Type B pancreatic cell (in vitro differentiated cells): ENCODE measurements around the gene GFRA1. TPM values are rescaled to one million over a fixed set of nuclear protein-coding genes. Genes with fewer than 3 reads are reported as not detected.

Experiments used
- DNase-seq: peaks from one replicate; pipeline ENCODE4 v3.0.0; 2021; ENCODE audit warnings: mixed read lengths; ENCODE audit not compliant: unreplicated experiment; ENCODE audit errors: extremely low spot score
- H3K27ac Mint-ChIP-seq: 2 replicates; pipeline ENCODE4 v1.8.0; 2021; ENCODE audit warnings: mild to moderate bottlenecking, mixed read lengths
- H3K27me3 Mint-ChIP-seq: 2 replicates; pipeline ENCODE4 v1.8.0; 2021; ENCODE audit warnings: mixed read lengths
- H3K36me3 Mint-ChIP-seq: 2 replicates; pipeline ENCODE4 v1.8.0; 2021; ENCODE audit warnings: mixed read lengths
- H3K4me1 Mint-ChIP-seq: one replicate; pipeline ENCODE4 v1.8.0; 2021; ENCODE audit warnings: mixed read lengths; ENCODE audit not compliant: unreplicated experiment
- H3K4me3 Mint-ChIP-seq: 2 replicates; pipeline ENCODE4 v1.8.0; 2021; ENCODE audit warnings: mild to moderate bottlenecking, mixed read lengths
- H3K9me3 Mint-ChIP-seq: 2 replicates; pipeline ENCODE4 v1.8.0; 2021; ENCODE audit warnings: mixed read lengths
- total RNA-seq: library from RNA; stranded (reverse); gene quantifications from 2 replicates; pipeline ENCODE4 v1.2.1, GENCODE V29; 2021; ENCODE audit warnings: low replicate concordance
- TF ChIP-seq, protein P1 (sequence below): fragments of 200-600 bp; sonication (generic); conservative IDR thresholded peaks from 2 replicates; pipeline ENCODE4 v1.5.0; 2021; ENCODE audit warnings: antibody characterized with exemption, mild to moderate bottlenecking

GFRA1 gene
- total RNA-seq, 1 donor from 2014 or later: 45.6 TPM

DNA sequence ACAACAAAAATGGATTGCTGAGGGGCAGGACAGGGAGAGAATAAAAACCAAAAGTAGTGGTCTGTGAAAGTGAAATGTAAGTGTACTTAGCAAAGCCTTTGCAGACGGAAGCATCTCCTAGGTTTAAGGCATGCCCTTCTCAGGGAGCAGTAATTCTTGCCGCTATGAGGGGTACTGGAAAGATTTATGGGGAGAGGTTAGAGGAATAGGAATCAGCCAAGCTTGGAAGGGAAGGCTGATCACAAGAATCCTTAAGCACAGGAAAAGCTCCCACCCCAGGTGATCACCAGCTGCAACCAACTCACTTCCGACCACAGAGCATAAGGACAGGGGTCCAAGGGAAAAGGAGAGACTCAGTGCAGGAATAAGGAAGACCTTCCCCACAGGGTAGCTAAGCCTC, 10.3 kb downstream of the GFRA1 start:
- H3K27me3 Mint-ChIP-seq: peaks cover 12% of the 10 kb centered on the region
- H3K4me1 Mint-ChIP-seq: peaks cover 16% of the 10 kb centered on the region
- H3K27ac Mint-ChIP-seq: no peak overlapping the region
- TF ChIP-seq, protein P1, sequence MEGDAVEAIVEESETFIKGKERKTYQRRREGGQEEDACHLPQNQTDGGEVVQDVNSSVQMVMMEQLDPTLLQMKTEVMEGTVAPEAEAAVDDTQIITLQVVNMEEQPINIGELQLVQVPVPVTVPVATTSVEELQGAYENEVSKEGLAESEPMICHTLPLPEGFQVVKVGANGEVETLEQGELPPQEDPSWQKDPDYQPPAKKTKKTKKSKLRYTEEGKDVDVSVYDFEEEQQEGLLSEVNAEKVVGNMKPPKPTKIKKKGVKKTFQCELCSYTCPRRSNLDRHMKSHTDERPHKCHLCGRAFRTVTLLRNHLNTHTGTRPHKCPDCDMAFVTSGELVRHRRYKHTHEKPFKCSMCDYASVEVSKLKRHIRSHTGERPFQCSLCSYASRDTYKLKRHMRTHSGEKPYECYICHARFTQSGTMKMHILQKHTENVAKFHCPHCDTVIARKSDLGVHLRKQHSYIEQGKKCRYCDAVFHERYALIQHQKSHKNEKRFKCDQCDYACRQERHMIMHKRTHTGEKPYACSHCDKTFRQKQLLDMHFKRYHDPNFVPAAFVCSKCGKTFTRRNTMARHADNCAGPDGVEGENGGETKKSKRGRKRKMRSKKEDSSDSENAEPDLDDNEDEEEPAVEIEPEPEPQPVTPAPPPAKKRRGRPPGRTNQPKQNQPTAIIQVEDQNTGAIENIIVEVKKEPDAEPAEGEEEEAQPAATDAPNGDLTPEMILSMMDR: no peak
- H3K36me3 Mint-ChIP-seq: peaks cover 4% of the 10 kb centered on the region
- no peak overlapping the region for H3K4me3 Mint-ChIP-seq
- DNase-seq: no peak
- H3K9me3 Mint-ChIP-seq: no peaks in the 10 kb centered on the region

DNA sequence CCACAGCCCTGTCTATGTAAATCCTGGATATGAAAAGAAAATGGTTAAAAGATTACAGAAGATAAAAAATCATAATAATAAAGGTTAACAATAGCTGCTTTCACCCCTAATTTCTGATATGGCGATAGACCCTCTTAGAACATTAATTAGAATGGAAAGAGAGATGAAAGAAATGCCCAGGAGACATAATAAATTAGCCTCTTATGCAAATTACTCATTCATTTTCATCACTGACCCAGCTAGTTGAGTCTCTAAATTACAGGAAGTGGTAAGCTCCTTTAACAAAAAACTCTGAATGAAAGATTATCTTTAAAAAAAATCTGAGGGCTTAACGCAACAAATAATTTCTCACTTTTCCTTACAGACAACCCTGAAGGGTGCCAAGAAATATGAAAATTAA, 12.4 kb downstream of the GFRA1 start:
- H3K4me3 Mint-ChIP-seq: no peak overlapping the region
- TF ChIP-seq, protein P1: no peak
- no peak overlapping the region for H3K27ac Mint-ChIP-seq
- no peaks in the 10 kb centered on the region for H3K9me3 Mint-ChIP-seq
- H3K4me1 Mint-ChIP-seq: peaks cover 26% of the 10 kb centered on the region
- no peaks in the 10 kb centered on the region for H3K36me3 Mint-ChIP-seq
- peaks cover 10% of the 10 kb centered on the region for H3K27me3 Mint-ChIP-seq
- no peak for DNase-seq

DNA sequence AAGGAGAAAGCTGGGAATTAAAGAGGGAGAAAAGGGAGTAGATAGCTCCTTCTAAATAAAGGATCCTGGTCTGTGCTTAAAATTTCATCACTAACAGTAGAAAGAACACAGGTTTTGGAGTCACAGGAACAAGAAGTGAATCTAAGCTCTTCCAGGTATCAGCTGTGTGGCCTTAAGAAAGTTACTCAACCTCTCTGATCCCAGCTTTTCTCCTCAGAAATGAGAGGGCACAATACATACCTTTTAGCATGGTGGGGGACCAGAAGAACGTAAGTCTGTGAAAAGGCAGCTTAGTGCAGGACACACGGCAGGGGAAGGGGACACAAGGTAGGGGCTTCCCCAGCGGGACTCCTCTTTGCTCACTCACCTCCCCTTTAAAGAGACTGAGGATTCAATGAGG, 13.4 kb downstream of the GFRA1 start:
- Mint-ChIP-seq H3K27me3 (peaks cover 12% of the 10 kb centered on the region), H3K4me1 (peaks cover 35% of the 10 kb centered on the region), H3K9me3 (no peaks in the 10 kb centered on the region), H3K4me3 (no peak overlapping the region), H3K27ac (no peak overlapping the region), H3K36me3 (no peaks in the 10 kb centered on the region)
- no peak for DNase-seq
- TF ChIP-seq, protein P1: no peak

DNA sequence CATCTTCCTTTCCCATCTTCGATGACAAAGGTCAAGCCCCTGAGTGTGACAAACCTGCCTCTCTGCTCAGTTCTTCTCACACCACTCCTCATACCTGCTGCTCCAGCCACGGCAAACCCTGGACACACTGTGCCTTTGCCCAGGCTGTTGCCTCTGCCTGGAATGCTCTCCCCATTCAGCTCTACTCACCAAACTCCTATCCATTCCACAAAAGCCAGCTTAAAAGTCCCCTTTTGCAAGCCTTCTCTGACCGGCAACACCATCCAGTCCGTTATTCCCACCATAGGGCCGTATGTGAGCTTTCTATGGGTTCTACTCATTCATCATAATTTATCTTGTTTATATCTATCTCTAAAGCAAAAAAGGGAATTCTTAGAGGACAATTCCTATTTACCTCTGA, 15.2 kb downstream of the GFRA1 start:
- Mint-ChIP-seq H3K27ac (no peak overlapping the region), H3K36me3 (no peaks in the 10 kb centered on the region), H3K4me1 (peaks cover 40% of the 10 kb centered on the region), H3K9me3 (no peaks in the 10 kb centered on the region), H3K27me3 (peaks cover 15% of the 10 kb centered on the region), H3K4me3 (no peak overlapping the region)
- TF ChIP-seq, protein P1: no peak
- DNase-seq: no peak

DNA sequence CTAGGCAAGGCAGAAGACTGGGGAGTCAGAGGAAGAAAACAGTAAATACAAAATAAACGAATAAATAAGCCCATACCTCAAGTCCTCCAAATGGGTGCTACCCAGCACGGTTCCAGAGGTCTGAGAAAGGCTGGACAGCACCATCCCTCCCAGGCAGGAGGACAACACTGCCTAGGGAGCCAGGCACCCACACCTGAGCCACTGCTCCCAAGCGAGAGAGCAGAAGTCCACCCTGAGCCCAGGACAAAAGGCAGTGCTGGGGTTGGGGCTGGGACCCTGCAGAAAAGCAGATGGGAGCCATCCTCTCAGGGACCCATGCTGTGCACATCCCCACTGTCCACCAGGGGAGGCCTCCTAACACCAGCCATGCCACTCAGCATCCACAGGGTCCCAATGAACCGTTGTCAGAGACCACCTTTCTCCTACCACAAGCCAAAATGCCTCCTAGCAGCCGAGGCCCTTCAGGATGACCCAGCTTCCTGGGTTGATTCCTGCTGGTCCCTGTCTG, 16.2 kb downstream of the GFRA1 start:
- Mint-ChIP-seq H3K27me3 (peaks cover 15% of the 10 kb centered on the region), H3K36me3 (no peaks in the 10 kb centered on the region), H3K9me3 (no peaks in the 10 kb centered on the region), H3K4me3 (no peak overlapping the region), H3K4me1 (peaks cover 40% of the 10 kb centered on the region), H3K27ac (no peak overlapping the region)
- no peak for DNase-seq
- TF ChIP-seq, protein P1: no peak
